Cardiac muscle cell (in vitro differentiated cells and primary cell): Measurements from ENCODE around the gene HOXD8. TPM values are rescaled to one million over a fixed set of nuclear protein-coding genes. Genes with fewer than 3 reads are reported as not detected.

Experiments
- DNase-seq, 2 donors: peaks; one replicate each; pipeline versions ENCODE4 v3.0.0 to v3.0.0-alpha.2; 2010 to 2017; ENCODE audit warnings: low read depth in 1 of 2, low spot score in 1 of 2
- H3K27ac ChIP-seq: fragments of 200-600 bp; sonication (generic); 2 replicates; pipeline ENCODE4 v1.5.1; 2016
- H3K27me3 ChIP-seq: fragments of 200-600 bp; sonication (generic); 2 replicates; pipeline ENCODE4 v1.6.0; 2016; ENCODE audit warnings: control low read depth
- H3K36me3 ChIP-seq: fragments of 200-600 bp; sonication (generic); 2 replicates; pipeline ENCODE4 v1.5.1; 2016; ENCODE audit warnings: control low read depth
- H3K4me1 ChIP-seq: fragments of 200-600 bp; sonication (generic); 2 replicates; pipeline ENCODE4 v1.8.1; 2017; ENCODE audit warnings: low read depth, mild to moderate bottlenecking, mixed run types
- H3K4me3 ChIP-seq: fragments of 200-600 bp; sonication (generic); 2 replicates; pipeline ENCODE4 v1.5.1; 2016; ENCODE audit warnings: mild to moderate bottlenecking
- H3K9me3 ChIP-seq: fragments of 200-600 bp; sonication (generic); 2 replicates; pipeline ENCODE4 v1.5.1; 2017; ENCODE audit warnings: low read depth, mild to moderate bottlenecking, control low read depth
- CTCF ChIP-seq: IDR thresholded peaks from 2 replicates; pipeline ENCODE4 v1.5.1; 2012; ENCODE audit warnings: low read depth, mild to moderate bottlenecking, low read length
- polyA plus RNA-seq: library from polyadenylated mRNA; unstranded; fragments of >200 nt; fragmentation: Nextera tagmentation; extraction: Ambion mirVana; gene quantifications from 2 replicates; pipeline ENCODE4 v1.2.1, GENCODE V29; 2016
- total RNA-seq: library from RNA; depleted of rRNA; stranded (reverse); fragments of >200 nt; gene quantifications from 2 replicates; pipeline ENCODE4 v1.2.3, GENCODE V29; 2016

HOXD8 gene
- total and polyA plus RNA-seq, 2 experiments from 2014 or later: not detected

GRCh38 chr2:176099728-176100546 is 29.6 kb upstream of the HOXD8 start, which contains the start of gene HOXD12:
HOXD12 (plus strand) TSS chr2:176099795; CDS start chr2:176099802, 7 bp downstream.
- Histone ChIP-seq H3K4me3 (no peak within 1 kb of the TSS), H3K9me3 (no peaks in the 10 kb centered on the region), H3K27ac (no peak within 1 kb of the TSS), H3K27me3 (peaks cover 100% of the 10 kb centered on the region), H3K36me3 (no peaks in the 10 kb centered on the region), H3K4me1 (peaks cover 3% of the 10 kb centered on the region)
- DNase-seq: no peak
- no peak for TF ChIP-seq CTCF

- no peak for TF ChIP-seq CTCF
- Histone ChIP-seq H3K27me3 (peaks cover 100% of the 10 kb centered on the region), H3K36me3 (no peaks in the 10 kb centered on the region), H3K9me3 (no peaks in the 10 kb centered on the region), H3K4me1 (peaks cover 3% of the 10 kb centered on the region), H3K4me3 (no peak overlapping the region), H3K27ac (no peak overlapping the region)
- DNase-seq: no peak
Observed at GRCh38 chr2:176100547-176101140, 28.9 kb upstream of the HOXD8 start.

- no peak for TF ChIP-seq CTCF
- H3K27ac ChIP-seq: no peak overlapping the region
- no peaks in the 10 kb centered on the region for H3K36me3 ChIP-seq
- no peaks in the 10 kb centered on the region for H3K9me3 ChIP-seq
- peaks cover 100% of the 10 kb centered on the region for H3K27me3 ChIP-seq
- H3K4me3 ChIP-seq: no peak overlapping the region
- no peak for DNase-seq
- H3K4me1 ChIP-seq: peaks cover 3% of the 10 kb centered on the region
Observed at GRCh38 chr2:176101216-176101830, 28.2 kb upstream of the HOXD8 start.

- Histone ChIP-seq H3K27ac (no peak overlapping the region), H3K27me3 (peaks cover 100% of the 10 kb centered on the region), H3K36me3 (no peaks in the 10 kb centered on the region), H3K4me3 (no peak overlapping the region), H3K9me3 (no peaks in the 10 kb centered on the region), H3K4me1 (peaks cover 3% of the 10 kb centered on the region)
- TF ChIP-seq CTCF: no peak
- no peak for DNase-seq
Observed at GRCh38 chr2:176101842-176102241, 27.7 kb upstream of the HOXD8 start.

- peaks cover 5% of the 10 kb centered on the region for H3K4me1 ChIP-seq
- no peaks in the 10 kb centered on the region for H3K36me3 ChIP-seq
- TF ChIP-seq CTCF: no peak
- no peak overlapping the region for H3K27ac ChIP-seq
- no peak overlapping the region for H3K4me3 ChIP-seq
- DNase-seq: no peak
- peaks cover 100% of the 10 kb centered on the region for H3K27me3 ChIP-seq
- H3K9me3 ChIP-seq: no peaks in the 10 kb centered on the region
Observed at GRCh38 chr2:176102309-176102866, 27.1 kb upstream of the HOXD8 start.
